Activated CD8-positive, alpha-beta memory T cell treated with anti-CD3 and anti-CD28 coated beads for 36 hours (primary cell): ENCODE measurements around the gene FGFBP2. TPM values are rescaled to one million over a fixed set of nuclear protein-coding genes. Genes with fewer than 3 reads are reported as not detected.

Experiments
- CTCF ChIA-PET: fragments of 350-600 bp; sonication (Branson Sonifier 250); formaldehyde crosslinking; loops from one replicate; lab custom pipeline; 2021; ENCODE audit warnings: antibody characterized with exemption; lab: Charles Lee
- POLR2A ChIA-PET: fragments of 350-600 bp; sonication (Branson Sonifier 250); formaldehyde crosslinking; loops from one replicate; lab custom pipeline; 2021; ENCODE audit warnings: antibody characterized with exemption; lab: Charles Lee
- total RNA-seq, 2 experiments: library from RNA; stranded (reverse); gene quantifications; one replicate each; pipeline ENCODE4 v1.2.3, GENCODE V29; 2021

The FGFBP2 gene
- total RNA-seq, 2 experiments from 2014 or later: 2.1 to 2.5 TPM

DNA sequence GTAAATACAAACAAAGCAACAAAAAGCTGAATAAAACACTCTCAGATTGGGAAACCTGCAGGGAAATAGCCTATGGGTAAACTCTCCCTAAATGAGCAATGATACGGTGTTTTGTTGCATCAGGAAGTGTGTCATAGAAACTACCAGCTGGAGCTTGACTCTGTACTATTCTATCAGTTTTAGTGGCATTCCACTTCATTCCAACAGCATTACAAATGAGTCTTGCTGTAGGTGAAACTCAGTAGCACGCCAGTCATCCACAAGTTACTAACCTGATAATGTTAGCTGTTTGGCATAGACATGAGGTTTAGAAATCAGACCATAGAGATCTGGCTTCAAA is 49.4 kb downstream of the FGFBP2 start:
- CTCF ChIA-PET: interaction anchor here (0.6 to 1.0 kb wide), 2 partner anchors 31 to 378 kb away, joined by 3 to 4 read pairs; no protein-coding TSS in a partner anchor

GRCh38 chr4:15912961-15913630 is 49.9 kb downstream of the FGFBP2 start:
- ChIA-PET POLR2A (no interaction called here), CTCF (interaction anchor here (0.6 to 1.0 kb wide), 2 partner anchors 31 to 378 kb away, joined by 3 to 4 read pairs; no protein-coding TSS in a partner anchor)

More for the DNA sequence above, 49.4 kb downstream of the FGFBP2 start:
- POLR2A ChIA-PET: no interaction called here

- CTCF ChIA-PET: no interaction called here
Observed at GRCh38 chr4:15912236-15912635, 50.7 kb downstream of the FGFBP2 start.

More at GRCh38 chr4:15912236-15912635, 50.7 kb downstream of the FGFBP2 start:
- POLR2A ChIA-PET: no interaction called here

Other genes starting within 250 kb of the FGFBP2 start
- gene CD38, start 184.8 kb downstream of the FGFBP2 start, total RNA-seq: 10 to 100 TPM; 26.3 to 29.5 TPM
- gene FGFBP1, start 24.4 kb downstream of the FGFBP2 start, total RNA-seq: not detected
- gene PROM1, start 120.8 kb upstream of the FGFBP2 start, total RNA-seq: under 1 TPM in 1 of 2 experiments, not detected in 1; 0.29 TPM